Measurements from ENCODE around the gene ROR2. TPM values are rescaled to one million over a fixed set of nuclear protein-coding genes. Genes with fewer than 3 reads are reported as not detected.

ROR2 gene
- total and polyA plus RNA-seq, 4 donors, result 2.7 to 32.3 (median 9.2) TPM

DNA sequence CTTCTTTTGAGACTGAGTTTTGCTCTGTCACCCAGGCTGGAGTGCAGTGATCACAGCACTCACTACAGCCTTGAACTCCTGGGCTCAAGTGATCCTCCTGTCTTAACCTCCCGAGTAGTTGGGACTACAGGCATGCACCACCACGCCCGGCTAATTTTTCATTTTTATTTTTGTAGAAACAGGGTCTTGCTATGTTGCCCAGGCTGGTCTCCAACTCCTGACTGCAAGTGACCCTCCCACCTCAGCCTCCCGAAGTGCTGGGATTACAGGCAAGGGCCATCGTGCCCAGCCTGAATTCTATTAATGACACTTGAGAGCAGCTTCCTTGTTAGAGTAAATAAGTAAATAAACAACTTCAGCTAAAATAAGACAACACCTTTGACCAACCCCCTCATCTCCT lies 12.3 kb downstream of the ROR2 start:
- Histone ChIP-seq H3K36me3 (ENCODE audit: control insufficient read depth in 4 of 4, insufficient read depth in 4 of 4, low read length in 4 of 4) (no peaks in the 10 kb centered on the region), H3K9me3 (ENCODE audit: control insufficient read depth in 4 of 4, insufficient read depth in 3 of 4, low read length in 3 of 4) (no peaks in the 10 kb centered on the region), H3K4me3 (no peak overlapping the region), H3K27me3 (ENCODE audit: control insufficient read depth in 3 of 3, insufficient read depth in 3 of 3, low read length in 2 of 3) (no peaks in the 10 kb centered on the region), H3K9ac (ENCODE audit: insufficient read depth in 1 of 2, low read length in 2 of 2) (no peak overlapping the region), H3K27ac (ENCODE audit: low read depth in 1 of 2, low read length in 1 of 2) (no peak overlapping the region), H3K4me1 (ENCODE audit: control insufficient read depth in 5 of 5, insufficient read depth in 5 of 5, low read length in 5 of 5) (peaks cover 0 to 44% (median 21%) of the 10 kb centered on the region in 5 donors)
- ATAC-seq (ENCODE audit: insufficient read depth, low FRiP score), result no peak
- WGBS, 2 donors, result 75 to 89% methylated on average over 5 of the region's 5 CpGs
- TF ChIP-seq, protein P1, sequence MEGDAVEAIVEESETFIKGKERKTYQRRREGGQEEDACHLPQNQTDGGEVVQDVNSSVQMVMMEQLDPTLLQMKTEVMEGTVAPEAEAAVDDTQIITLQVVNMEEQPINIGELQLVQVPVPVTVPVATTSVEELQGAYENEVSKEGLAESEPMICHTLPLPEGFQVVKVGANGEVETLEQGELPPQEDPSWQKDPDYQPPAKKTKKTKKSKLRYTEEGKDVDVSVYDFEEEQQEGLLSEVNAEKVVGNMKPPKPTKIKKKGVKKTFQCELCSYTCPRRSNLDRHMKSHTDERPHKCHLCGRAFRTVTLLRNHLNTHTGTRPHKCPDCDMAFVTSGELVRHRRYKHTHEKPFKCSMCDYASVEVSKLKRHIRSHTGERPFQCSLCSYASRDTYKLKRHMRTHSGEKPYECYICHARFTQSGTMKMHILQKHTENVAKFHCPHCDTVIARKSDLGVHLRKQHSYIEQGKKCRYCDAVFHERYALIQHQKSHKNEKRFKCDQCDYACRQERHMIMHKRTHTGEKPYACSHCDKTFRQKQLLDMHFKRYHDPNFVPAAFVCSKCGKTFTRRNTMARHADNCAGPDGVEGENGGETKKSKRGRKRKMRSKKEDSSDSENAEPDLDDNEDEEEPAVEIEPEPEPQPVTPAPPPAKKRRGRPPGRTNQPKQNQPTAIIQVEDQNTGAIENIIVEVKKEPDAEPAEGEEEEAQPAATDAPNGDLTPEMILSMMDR (IDR thresholded peaks at IDR 0.05; ENCODE audit: control extremely low read depth, extremely low read depth), result no peak
- DNase-seq, result no peak

DNA sequence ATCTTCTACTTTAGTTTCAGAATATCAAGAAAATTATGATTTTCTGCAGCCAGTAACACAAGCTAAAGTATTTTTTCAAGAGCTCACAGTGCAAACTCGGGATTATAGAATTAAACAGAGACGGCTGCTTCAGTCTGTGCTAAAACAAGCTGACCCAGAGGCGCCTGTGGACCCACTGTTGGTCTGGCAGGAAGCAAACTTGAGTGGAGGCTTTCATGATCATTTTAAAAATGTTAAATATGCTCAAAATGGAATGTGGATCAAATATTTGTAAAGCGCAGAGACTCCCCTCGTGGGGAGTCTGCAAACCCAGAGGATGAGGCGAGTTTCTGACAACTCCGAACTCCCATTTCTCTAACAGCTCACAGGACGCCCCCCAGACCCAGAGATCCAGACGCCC lies 13.0 kb downstream of the ROR2 start:
- WGBS, 2 donors, result 62 to 83% methylated on average over 9 of the region's 9 CpGs
- H3K27me3 ChIP-seq (ENCODE audit: control insufficient read depth in 3 of 3, insufficient read depth in 3 of 3, low read length in 2 of 3), result no peaks in the 10 kb centered on the region
- no peaks in the 10 kb centered on the region for H3K9me3 ChIP-seq (ENCODE audit: control insufficient read depth in 4 of 4, insufficient read depth in 3 of 4, low read length in 3 of 4)
- H3K36me3 ChIP-seq (ENCODE audit: control insufficient read depth in 4 of 4, insufficient read depth in 4 of 4, low read length in 4 of 4), result no peaks in the 10 kb centered on the region
- H3K9ac ChIP-seq (ENCODE audit: insufficient read depth in 1 of 2, low read length in 2 of 2), result no peak overlapping the region
- DNase-seq (peak; percentile 69 to 76 (median 71)), ATAC-seq (ENCODE audit: insufficient read depth, low FRiP score) (no peak)
- no peak overlapping the region for H3K27ac ChIP-seq (ENCODE audit: low read depth in 1 of 2, low read length in 1 of 2)
- peaks cover 0 to 38% (median 16%) of the 10 kb centered on the region in 5 donors for H3K4me1 ChIP-seq (ENCODE audit: control insufficient read depth in 5 of 5, insufficient read depth in 5 of 5, low read length in 5 of 5)
- TF ChIP-seq, protein P1 (IDR thresholded peaks at IDR 0.05; ENCODE audit: control extremely low read depth, extremely low read depth), result no peak
- H3K4me3 ChIP-seq, result no peak overlapping the region

DNA sequence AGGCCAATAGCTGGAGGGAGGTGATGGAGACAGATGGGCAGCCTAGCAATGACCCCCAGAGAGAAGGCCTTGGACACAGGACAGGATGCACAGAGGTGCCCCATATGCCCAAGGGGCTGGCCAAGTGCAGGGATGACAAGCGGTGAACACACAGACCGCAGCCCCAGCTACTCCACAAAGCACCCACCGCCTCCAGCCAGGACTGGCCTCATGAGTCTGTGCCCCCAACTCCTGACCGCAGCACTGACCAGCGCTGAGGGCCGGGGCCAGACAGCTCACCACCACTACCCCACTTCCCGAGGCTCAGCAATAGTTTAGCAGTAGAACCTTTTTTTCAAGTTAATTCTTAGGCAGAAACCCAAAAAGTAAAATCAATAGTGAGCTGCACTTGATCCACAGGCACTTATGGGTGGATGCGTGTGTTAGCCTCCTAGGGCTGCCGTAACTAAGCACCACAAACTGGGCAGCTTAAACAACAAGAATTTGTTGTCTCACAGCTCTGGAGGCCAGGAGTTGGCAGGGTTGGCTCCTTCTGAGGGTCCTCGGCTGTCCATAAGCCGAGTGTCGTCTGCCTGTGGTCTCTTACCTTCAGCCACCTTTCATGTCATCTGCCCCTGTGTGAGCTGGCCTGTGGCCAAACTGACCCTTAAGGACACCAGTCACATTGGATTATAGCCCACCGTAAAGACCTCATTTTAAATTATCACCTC lies 14.1 kb downstream of the ROR2 start:
- DNase-seq, result peak; percentile 57 to 70 (median 64)
- TF ChIP-seq, protein P1 (IDR thresholded peaks at IDR 0.05; ENCODE audit: control extremely low read depth, extremely low read depth), result no peak
- no peak overlapping the region for H3K4me3 ChIP-seq
- H3K4me1 ChIP-seq (ENCODE audit: control insufficient read depth in 5 of 5, insufficient read depth in 5 of 5, low read length in 5 of 5), result peaks cover 0 to 38% (median 14%) of the 10 kb centered on the region in 5 donors
- H3K9me3 ChIP-seq (ENCODE audit: control insufficient read depth in 4 of 4, insufficient read depth in 3 of 4, low read length in 3 of 4), result peaks cover 0 to 4% (median 0%) of the 10 kb centered on the region in 4 donors
- WGBS, 2 donors, result 87 to 94% methylated on average over 13 of the region's 13 CpGs
- H3K27ac ChIP-seq (ENCODE audit: low read depth in 1 of 2, low read length in 1 of 2), result no peak overlapping the region
- H3K27me3 ChIP-seq (ENCODE audit: control insufficient read depth in 3 of 3, insufficient read depth in 3 of 3, low read length in 2 of 3), result no peaks in the 10 kb centered on the region
- no peak for ATAC-seq (ENCODE audit: insufficient read depth, low FRiP score)
- no peaks in the 10 kb centered on the region for H3K36me3 ChIP-seq (ENCODE audit: control insufficient read depth in 4 of 4, insufficient read depth in 4 of 4, low read length in 4 of 4)
- H3K9ac ChIP-seq (ENCODE audit: insufficient read depth in 1 of 2, low read length in 2 of 2), result no peak overlapping the region

Data from lung (tissue), 12 donors.